Measurements from ENCODE around the gene UFSP2.
A peak's percentile ranks its signal among the peaks of the same experiment; 100 is the strongest.

Gene UFSP2

GRCh38 chr4:185425647-185426352 lies at the start of gene UFSP2:
UFSP2 (minus strand) TSS chr4:185425964; CDS start chr4:185425868, 96 bp downstream.
- DNase-seq = peak; percentile 91

GRCh38 chr4:185473247-185473646 lies 47.5 kb upstream of the UFSP2 start:
- no peak for DNase-seq

GRCh38 chr4:185472103-185472542 lies 46.4 kb upstream of the UFSP2 start:
- DNase-seq = no peak

GRCh38 chr4:185471235-185472102 lies 45.7 kb upstream of the UFSP2 start, which contains the start of gene CCDC110:
CCDC110 (minus strand) TSS chr4:185471733; CDS start chr4:185471683, 50 bp downstream.
- peak; percentile 96 for DNase-seq

GRCh38 chr4:185470501-185471195 lies 44.9 kb upstream of the UFSP2 start:
- DNase-seq = peak; percentile 66

- no peak for DNase-seq
Measured at GRCh38 chr4:185469580-185470154, 43.9 kb upstream of the UFSP2 start.

- no peak for DNase-seq
Measured at GRCh38 chr4:185468999-185469398, 43.2 kb upstream of the UFSP2 start.

- DNase-seq = no peak
Measured at GRCh38 chr4:185467991-185468390, 42.2 kb upstream of the UFSP2 start.

- no peak for DNase-seq
Measured at GRCh38 chr4:185467101-185467500, 41.3 kb upstream of the UFSP2 start.

- no peak for DNase-seq
Measured at GRCh38 chr4:185465707-185466106, 39.9 kb upstream of the UFSP2 start.

- no peak for DNase-seq
Measured at GRCh38 chr4:185464887-185465286, 39.1 kb upstream of the UFSP2 start.

GRCh38 chr4:185464183-185464582 lies 38.4 kb upstream of the UFSP2 start:
- DNase-seq = peak; percentile 57

- no peak for DNase-seq
Measured at GRCh38 chr4:185463541-185463940, 37.8 kb upstream of the UFSP2 start.

- no peak for DNase-seq
Measured at GRCh38 chr4:185461565-185461964, 35.8 kb upstream of the UFSP2 start.

GRCh38 chr4:185457136-185457535 lies 31.4 kb upstream of the UFSP2 start:
- no peak for DNase-seq

- no peak for DNase-seq
Measured at GRCh38 chr4:185456131-185456530, 30.4 kb upstream of the UFSP2 start.

- no peak for DNase-seq
Measured at GRCh38 chr4:185445209-185445608, 19.4 kb upstream of the UFSP2 start.

- DNase-seq = no peak
Measured at GRCh38 chr4:185441479-185441878, 15.7 kb upstream of the UFSP2 start.

GRCh38 chr4:185437809-185438208 lies 12.0 kb upstream of the UFSP2 start:
- no peak for DNase-seq

- no peak for DNase-seq
Measured at GRCh38 chr4:185435466-185435865, 9.7 kb upstream of the UFSP2 start.

GRCh38 chr4:185429660-185430059 lies 3.9 kb upstream of the UFSP2 start:
- DNase-seq = no peak

- no peak for DNase-seq
Measured at GRCh38 chr4:185426960-185427688, 1.4 kb upstream of the UFSP2 start.

Data from islet precursor cell (in vitro differentiated cells).